NCI-H748 (cell line): ENCODE results near the gene NGF.

Source experiments
- DNase-seq: peaks from one replicate; lab custom pipeline; 2025; ENCODE audit not compliant: unreplicated experiment; lab: John Stamatoyannopoulos, UW

NGF gene

DNA sequence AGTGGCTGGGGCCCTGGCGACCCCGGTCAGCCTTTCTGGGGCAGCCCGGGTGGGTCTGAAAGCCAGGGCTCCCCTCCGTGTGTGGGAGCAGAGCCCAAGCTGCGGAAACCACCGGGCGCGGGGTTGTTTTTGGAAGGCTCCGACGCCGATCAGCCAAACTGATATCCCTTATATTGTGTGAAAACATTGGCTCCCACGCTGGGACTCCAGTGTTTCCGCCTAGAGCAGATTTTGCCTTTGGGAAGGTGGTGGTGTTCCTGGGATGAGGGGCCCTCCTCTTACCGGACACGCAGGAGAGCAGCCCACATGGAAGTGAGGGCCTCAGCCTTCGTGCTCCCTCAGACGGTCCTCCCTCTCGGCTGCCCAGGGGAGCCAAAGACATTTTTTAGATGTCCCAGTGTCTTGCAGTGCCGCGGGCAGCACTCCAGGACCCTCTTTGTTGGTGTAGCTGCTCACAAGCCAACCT lies 54.3 kb downstream of the NGF start:
- DNase-seq, result no peak

DNA sequence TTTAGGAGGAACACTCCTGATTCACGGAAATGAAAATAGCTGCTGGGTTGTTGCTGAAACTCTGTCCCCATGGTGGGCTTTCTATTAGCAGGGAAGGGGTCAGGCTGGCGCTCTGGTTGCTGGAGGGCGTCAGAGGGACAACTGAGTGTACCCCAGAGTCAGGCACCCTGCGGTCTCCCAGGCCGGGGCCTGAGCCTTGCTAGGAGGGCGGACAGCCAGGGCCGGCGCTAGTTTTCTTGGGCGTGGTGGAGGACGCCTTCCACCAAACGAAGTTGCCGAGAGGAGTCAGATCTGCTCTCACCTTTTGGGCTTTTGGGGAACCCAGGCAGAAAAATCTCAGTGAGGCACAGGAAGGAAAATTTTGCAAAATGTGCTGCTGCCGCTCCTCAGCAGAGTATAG lies 54.8 kb downstream of the NGF start:
- no peak for DNase-seq

DNA sequence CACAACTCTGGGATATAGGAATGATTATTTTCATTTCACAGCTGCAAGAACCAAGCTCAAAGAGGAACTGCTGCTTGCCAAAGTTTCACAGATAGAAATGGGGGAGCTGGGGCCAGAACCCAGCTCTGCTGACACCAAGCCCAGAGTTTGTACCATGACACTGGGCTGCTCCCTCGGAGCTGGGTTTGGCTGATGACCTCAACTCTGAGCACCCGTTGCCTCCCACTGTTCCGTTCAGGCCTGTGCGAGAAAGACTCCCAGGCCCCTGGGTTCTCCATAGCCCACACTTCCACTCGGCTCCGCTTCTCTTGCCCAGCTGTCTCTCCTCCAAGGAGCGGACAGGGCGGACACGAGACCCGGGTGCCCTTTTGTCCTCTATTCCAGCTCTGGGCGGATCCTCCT lies 55.2 kb downstream of the NGF start:
- no peak for DNase-seq

DNA sequence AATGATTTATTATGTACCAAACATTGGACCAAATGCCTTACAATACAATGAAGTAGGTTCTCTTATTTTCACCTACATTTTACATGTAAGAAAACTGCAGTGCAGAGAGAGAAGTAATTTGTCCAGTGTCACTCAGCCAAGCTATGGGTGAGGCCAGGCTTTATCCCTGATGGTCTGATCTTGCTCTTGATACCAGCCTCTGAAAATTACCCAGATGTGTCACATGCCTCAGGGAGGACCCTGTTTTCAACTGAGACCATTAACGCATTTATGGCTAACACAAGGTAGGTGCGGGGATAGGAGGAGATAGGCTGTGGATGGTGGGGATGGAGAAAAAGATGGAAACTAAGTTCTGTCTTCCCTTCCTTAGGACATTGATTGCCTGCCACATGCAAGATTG lies 56.9 kb downstream of the NGF start:
- no peak for DNase-seq

DNA sequence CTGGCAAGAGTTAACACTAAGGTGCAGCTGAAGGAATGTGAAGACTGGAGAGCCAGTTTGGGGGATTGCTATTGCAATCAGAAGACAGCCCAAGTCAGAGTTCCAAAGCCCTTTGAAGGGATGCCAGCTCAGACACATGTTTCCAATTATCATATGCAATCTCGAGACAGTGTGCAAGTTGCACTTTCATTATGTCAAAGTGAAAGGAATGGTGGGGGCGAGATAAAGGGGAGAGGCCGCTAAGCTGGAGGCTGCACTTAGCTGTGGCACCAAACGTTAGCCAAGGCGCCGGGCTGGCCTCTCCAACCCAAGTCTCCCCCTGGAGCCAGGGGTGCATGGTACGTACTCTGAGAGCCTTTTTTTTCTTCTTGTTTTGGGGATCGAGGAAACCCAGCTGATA lies 58.0 kb downstream of the NGF start:
- DNase-seq, result no peak

DNA sequence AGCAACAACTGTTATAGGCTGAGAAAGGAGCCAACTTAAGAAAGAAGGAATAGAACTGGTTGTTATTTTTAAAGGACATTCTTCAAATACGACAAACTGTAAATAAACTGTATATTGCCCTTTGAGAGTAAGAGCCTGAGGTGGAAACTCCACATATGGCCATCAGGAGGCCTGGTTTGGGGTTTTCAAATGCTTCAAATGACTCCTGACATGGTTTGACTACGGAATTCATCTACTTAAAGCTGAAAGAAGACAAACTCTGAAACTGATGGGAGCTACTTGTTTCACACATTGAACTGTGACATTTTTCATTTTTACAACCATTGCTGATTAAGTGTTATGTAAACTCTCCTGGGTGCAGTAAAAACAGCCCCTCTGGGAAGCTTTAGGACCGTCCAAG lies 59.8 kb downstream of the NGF start:
- no peak for DNase-seq

DNA sequence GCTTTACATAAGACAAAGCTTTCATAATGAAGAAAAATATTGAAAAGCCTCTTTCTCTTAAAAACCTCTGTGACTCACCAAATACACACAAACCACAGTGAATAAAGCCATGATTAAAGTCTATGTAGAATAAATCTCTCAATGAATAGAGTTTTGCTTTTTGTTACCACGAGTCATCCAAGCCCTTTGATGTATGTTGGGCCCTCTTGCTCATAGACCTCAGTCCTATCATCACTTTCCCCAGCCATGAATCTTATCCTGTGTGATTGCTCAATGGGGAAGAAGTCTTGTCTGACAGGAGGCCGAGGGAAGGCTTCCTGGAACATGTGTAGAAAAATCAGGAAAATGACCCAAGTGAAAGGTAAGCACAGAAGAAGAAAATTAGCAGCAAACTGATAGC lies 60.8 kb downstream of the NGF start:
- DNase-seq, result no peak

DNA sequence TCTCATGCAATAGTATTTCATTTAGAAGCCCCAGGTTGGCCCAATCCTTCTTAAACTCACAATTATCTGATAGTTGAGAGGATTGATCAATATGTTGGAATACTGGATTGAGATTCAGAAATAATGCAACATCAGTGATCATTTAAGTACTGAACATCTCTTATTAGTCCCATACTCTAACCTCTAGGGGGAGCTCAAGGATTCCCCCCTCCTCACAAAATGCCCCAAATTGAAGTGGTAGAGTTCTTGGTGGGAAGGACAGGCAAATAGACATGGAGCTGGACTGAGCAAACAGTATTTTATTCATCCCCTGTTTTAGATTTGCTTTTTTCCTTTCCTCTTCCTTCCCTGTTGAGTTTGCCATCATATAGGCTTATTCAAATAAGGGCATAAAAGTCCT lies 62.8 kb downstream of the NGF start:
- DNase-seq, result peak; percentile 56

DNA sequence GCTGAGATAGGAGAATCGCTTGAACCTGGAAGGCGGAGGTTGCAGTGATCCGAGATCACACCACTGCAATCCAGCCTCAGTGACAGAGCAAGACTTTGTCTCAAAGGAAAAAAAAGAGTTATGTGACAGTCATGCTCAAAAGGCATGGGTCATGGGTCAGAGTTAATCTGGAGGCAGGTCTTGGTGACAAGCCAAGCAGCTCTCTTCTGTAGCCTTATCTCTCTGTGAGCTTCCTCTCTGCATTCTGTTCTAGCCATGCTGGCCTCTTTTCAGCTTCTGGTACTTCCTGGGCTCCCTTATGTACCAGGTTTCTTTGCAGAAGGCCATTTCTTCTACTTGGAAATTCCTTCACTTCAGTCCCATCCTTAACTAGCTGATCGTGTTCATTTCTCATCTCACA lies 63.6 kb downstream of the NGF start:
- no peak for DNase-seq

DNA sequence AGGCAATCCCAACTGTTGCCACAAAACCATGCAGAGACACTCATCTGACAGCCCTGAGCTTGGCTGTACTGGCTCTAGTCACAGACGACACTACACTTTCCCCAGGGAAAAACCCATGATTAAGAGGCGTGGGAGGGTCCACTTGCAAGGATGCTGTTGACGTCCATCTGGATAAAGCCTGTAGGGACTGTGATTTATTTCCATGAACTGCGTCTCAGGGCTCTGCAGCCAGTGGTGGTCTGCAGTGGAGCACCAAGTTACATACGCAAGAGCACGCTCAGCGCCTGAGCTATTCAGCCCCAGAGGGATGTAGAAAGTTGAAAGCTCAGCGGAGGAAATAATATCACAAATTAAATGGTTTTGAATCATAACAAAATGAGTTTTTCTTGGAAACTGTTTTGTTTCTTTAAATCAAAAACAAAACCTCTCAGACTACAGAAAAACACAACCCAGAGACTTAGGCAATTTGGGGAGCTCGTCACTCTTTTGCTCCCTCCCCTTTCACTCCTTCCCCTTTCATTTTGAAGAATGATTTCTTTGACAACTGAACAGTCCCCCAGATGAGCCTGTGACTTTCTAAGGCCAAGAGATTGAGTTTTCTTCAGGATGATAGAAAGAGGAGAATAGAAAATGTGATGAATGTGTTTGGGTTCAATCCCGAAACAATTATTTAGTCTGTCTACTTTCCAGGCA lies 71.2 kb downstream of the NGF start:
- DNase-seq, result no peak

DNA sequence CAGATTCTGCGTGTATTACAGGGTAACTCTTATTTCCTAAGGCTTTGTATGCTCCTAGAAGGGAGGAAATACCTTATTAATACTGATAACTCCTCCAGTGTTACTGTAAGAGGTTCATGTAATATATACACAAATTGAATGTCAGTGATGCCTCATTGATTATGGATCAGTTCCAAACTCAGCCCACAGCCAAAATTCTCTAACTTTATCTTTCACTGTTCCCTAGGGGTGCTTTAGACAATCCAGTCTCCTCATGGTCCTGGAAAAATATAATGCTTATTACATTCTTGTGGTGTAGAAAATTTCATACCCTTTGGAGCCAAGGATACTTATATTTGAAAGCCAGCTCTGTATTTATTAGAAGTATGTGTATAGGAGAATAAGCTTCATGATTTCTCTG lies 73.0 kb downstream of the NGF start:
- DNase-seq, result no peak

DNA sequence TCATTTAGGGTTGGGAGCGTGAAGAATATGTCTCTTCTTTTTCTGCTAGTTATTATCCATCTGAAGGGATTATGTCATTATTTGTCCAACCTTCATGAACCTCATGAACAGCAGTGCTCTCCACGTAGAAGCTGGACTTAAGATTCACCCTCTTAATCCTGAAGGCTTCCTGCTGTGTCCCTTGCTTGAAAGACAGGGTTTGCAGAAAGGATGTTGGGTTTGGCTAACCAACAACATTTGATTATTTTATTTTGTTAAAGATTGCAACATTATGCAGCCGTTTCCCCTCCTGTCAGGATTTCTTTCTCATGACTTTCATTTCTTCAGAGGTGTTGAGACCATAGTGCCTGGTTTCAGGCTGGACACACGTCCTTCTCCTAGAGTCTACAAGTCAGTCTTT lies 75.2 kb downstream of the NGF start:
- no peak for DNase-seq

DNA sequence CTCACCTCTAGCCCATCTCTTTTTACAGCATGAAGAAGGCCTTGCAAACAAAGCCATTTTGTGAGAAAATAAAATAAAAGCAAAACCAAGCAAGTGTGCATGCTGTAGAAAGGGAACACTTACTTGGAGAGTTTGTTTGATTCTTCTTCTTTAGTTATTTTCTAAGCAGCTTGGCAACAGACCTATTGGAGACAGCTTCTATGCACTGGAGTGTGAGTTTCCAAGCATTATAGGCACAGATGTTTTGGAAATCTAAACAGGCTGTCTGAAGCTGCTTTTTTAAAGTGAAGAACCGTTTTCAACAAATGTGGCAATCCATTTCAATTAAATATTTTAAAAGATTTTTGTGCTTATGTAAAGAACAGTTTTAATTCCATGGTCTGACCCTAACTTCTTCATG lies 76.6 kb downstream of the NGF start:
- DNase-seq, result no peak

DNA sequence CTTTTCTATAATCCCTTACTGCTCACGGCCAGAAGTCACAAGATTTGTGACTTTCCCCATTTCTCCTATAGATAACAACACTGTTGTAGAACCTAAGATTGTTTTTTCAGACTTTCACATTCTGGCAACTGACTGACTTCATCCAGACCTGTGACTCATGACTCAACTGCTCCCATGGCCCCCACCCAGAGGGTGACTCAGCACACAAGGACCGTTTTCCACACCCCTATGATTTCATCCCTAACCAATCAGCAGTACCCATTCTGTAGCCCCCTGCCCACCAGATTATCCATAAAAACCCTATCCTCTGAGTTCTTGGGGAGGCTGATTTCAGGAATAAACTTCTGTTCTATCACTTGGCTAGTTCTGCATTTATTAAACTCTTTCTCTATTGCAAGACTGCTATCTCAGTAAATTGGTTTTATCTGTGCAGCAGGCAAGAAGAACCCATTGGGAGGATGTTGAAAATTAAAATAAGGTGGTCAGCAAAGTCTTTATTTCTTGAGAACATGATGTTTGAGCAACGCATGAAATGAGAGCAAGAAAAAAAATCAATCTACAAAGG lies 79.7 kb downstream of the NGF start:
- no peak for DNase-seq

DNA sequence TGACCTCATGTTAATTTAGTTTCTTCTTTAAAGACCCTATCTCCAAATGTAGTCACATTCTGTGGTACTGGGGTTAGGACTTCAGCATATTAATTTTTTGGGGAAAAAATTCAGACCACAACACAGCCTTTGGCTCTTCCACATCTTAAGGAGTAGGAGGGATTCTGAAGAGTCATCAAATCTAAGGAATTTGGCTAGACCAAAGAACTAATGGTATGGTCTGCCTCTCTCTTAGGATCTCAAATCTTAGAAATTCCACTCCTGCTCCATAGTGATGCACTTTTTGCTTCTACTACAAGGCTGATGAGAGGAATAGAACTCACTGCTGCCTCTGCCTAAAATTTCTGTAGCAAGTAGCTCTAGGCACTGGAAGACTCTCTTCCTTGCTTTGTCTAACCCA lies 80.5 kb downstream of the NGF start:
- DNase-seq, result no peak

DNA sequence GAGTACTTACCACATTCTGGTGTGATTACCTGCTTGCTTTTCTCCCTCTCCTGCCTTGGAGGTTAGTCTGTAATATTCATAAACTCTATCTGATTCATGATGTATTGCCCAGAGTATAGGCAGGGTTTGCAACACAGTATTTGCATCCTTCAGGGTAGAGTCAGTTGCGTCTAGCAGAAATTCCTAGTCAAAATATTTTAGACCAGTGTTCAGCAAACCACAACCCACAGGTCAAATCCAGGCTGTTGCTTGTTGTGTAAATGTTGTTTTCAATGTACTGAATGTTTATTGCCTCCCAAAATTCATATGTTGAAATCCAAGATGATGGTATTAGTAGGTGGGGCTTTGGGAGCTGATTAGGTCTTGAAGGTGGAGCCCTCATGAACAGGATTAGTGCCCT lies 82.9 kb downstream of the NGF start:
- no peak for DNase-seq

DNA sequence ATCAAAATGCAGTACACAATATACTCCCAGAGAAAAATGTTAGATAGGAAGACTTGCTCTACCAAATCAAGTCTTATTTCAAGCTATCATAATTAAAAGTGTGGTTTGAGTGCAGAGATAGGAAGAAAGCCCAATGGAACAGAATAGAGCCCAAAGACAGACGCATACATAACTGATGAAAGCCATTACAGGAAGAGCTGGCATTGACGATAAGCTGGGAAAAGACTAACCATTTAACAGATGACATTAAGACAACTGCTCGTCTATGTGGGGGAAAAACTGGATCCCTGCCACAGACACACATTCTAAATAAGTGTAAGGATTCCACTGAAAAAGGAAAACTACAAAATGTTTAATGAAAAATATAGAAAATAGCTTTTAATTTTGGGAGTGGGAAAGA lies 85.5 kb downstream of the NGF start:
- no peak for DNase-seq

DNA sequence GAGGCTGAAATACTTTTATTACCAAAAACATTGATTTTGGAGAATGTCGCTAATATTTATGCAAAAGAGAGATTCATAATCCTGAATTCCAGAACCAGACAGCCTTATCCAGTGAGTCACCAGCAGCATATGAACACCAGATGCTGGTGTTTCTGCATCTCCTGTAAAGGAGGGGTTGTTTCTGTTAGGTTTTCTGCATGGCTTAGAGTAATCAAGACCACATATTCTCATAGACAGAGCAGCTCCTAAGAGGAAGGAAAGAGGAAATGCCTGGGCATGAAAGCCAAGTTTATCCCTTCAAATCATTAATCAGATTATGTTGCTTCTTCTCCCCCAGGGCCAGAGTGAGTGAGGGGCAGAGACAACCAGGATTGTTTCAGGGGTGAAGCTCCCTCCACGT lies 86.2 kb downstream of the NGF start:
- DNase-seq, result no peak

DNA sequence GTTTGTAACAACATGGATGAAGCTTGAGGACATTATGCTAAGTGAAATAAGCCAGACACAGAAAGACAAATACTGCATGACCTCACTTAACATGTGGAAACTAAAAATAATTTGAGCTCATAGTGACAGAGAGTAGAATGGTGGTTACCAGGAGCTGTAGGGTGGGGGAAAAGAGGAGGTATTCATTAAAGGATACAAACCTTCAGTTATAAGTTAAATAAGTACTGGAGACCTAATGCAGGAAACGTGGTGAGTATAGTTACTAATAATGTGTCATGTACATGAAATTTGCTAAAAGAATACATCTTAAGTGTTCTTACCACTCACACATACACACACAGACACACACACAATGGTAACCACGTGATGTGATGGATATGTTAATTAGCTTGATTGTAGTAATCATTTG lies 86.7 kb downstream of the NGF start:
- DNase-seq, result no peak

DNA sequence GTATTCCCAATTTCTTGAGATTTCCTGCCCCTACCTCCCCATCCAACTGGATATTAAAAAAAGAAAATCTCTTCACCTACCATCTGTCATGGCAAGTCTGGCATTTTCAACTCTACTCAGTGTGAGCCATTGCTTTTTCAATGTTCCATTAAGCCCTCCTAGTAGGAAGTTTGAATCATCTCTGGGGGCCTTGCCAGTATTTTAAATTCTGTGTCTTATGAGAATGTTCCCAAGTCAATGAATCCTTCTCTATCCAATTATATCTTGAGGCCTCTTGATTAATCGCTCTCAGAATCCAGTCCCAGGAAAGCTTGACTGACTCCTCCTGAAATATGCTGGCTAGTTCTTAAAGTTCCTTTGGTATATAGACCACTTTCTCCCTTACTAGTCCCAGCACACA lies 91.5 kb downstream of the NGF start:
- DNase-seq, result no peak

DNA sequence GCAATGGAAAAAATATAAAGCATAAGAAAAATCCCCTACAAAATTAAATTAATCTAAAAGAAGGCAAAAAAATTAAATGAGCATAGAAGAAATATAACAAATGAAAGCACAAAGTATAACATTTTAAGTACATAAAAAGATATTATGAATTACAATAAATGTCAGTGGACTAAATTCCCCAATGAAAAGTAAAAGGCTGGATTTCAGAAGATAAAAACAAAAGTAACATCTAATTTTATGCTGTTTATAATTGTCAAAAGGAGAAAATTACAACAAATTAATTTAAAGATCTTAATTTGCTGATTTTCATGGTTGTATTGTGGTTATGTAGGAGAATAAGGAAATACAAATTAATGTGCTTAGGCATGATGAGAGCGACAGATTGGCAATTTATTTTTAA lies 92.8 kb downstream of the NGF start:
- DNase-seq, result no peak

DNA sequence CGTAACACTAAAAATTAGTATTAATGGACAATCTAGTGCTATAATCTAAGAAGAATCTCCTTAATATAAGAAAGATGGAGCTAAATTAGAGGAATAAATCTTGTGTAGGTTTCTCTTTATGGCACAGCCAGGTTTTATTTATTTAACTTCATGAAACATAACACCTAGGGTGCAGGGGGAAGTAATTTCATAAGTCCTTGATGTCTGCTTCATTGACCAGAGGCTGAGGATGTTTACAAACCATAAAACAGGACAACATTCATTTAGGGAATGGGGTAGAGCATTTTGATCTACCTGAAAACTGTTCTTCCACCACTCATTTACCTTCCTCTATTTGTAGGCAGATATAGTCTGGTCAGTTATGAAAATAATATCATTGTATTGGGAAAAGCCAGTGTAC lies 95.5 kb downstream of the NGF start:
- DNase-seq, result peak; percentile 88

DNA sequence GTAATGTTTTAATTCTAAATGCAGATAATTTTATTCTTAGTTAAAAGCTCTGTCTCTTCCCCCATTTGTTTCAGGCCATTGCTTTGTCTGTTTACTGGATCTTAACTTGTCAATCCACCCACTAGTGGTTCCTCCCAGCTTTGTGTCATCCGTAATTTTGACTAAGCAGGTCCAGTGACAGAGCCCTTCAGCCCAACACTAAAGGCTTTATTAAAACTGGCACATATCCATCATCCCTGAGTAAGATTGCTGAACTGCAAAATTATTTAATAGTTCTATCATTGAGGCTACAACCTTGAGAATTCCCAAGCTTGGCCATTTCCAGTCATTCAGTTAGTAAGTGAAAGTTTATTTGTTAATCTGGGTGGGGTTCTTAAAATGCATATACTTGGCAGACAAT lies 96.7 kb downstream of the NGF start:
- DNase-seq, result peak; percentile 13
